IPS-11a (cell line): ENCODE data around the gene SAPCD2.

Experiments used
- H3K4me3 ChIP-seq: one replicate; pipeline ENCODE4 v1.5.1; 2013; ENCODE audit warnings: low read depth, low read length, control low read depth

Gene SAPCD2

DNA sequence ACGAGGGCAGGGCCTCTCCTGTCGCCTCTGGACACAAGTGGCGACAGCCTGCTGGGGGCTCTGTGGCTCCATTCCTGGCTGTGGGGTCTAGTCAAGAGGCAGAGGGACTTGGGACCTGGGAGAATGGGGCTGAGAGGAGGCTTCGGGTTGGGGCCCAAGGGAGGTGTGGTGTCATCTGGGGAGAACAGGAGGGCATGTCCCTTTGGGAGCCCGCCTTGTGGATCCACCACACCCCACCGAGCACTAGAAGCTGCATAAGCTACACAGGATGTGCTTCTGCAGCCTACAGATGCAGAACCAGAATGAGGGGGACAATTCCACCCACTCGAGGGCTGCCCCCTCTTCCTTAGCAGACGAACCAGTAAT lies 12.6 kb upstream of the SAPCD2 start:
- H3K4me3 ChIP-seq: no peak overlapping the region

DNA sequence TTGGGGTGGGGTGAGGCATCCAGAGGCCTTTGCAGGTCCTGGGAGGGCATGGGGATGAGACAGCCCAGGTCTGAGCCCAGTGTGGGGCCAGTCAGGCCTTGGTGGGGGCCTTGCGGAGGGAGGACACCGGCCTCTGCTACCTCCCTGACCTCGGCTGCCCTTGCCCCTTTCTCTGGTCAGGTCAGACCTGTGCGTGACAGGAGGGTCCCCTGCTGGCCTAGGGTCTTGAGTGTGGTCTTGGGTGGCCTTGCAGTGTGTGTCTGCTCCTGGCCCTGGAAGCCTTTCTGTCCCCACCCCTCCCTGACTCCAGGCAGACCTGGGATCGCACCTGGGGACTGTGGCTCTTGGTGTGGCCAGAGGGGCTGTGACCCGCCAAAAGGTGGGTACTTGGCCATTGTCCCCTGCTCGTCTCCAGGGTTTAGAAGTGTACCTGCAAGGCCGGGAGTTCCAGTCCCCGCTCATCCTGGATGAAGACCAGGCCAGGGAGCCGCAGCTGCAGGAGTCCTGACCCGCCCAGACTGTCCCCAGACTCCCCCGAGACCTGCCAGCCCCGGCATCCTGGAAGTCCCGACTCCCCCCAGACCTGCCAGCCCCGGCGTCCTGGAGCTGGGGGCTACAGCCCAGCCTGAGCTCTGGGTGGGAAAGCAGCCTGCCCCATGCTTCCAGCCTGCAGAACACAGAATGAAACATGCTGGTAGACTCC lies 12.0 kb upstream of the SAPCD2 start:
- no peak overlapping the region for H3K4me3 ChIP-seq

DNA sequence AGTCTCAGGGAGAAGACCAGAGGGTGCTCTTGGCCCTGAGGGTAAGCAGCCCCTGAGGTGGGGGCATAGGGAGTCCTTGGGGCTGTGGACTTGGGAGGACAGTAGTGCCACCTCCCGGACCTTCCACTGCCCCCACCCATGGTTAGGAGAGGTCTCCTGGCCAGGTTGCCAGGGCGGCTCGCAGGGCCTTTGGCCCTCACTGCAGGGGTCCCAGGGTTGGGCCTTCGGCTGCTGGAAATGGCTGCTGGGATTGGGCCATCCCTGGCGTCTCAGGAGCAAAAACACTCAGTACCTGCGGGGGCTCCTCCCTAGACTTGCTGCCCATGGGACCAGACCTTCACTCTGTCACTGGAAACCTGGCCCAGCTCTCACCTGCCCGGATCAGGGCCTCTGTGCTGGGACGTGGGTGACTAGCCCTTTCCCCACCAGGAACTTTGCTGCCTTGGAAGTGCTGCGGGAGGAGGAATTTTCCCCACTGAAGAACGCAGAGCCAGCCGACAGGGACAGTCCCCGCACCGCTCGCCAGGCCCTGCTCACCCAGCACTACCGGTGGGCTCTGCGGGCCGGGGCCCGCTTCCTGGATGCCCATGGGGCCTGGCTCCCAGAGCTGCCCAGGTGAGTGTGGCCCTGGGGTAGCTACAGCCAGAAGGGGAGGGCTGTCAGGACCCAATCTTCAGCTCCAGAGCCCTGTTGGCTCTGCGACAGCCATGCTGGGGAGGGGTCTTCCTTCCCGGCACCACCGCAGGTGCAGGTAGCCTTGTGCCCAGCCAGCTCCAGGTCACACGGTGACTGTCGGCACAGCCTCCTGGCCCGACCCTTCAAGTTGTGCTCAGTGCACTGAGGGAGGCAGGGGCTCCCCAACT lies 10.1 kb upstream of the SAPCD2 start:
- H3K4me3 ChIP-seq: no peak overlapping the region

DNA sequence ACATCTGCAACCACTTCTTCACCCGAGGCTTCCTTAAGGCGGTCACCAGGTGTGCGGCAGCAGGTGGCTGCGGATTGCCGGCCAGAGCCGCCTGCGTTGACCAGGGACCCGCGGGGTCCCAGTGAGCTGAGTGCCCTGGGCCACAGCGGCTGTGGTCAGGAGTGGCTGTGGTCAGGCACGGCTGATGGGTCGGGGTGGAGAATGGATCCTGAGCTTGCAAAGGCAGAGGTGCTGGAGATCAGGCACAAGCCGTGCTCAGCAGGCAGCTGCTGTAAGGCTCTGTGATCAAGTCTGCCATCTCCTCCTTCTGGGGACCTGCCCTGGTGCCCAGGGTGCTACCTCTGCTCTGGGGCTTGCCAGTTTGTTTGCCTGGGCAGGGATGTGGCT lies 9.0 kb upstream of the SAPCD2 start:
- H3K4me3 ChIP-seq: no peak overlapping the region

DNA sequence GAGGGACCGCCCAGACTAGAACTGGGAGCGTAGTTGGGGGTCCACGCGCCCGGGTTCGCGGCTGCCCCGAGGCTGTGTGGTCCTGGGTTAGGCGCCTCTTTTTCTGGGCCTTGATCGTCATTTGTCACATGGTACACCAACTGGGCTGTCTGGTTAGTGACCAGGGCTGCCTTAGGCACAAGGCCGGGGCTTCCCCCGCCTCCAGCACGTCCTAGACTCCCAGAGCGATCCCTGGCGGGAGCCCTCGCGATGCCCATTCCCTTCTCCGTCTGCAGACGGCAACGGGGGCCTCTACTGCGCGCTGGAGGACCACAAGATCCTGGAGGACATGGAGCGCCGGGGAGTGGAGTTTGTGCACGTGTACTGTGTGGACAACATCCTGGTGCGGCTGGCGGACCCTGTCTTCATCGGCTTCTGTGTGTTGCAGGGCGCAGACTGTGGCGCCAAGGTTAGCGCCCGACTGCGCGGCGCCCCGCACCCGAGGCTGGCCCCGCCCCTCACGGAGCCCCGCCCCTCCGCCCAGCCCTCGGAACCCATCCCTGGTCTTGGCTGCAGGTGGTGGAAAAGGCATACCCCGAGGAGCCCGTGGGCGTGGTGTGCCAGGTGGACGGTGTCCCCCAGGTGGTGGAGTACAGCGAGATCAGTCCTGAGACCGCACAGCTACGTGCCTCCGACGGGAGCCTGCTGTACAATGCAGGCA lies 8.5 kb upstream of the SAPCD2 start:
- H3K4me3 ChIP-seq: no peak overlapping the region

DNA sequence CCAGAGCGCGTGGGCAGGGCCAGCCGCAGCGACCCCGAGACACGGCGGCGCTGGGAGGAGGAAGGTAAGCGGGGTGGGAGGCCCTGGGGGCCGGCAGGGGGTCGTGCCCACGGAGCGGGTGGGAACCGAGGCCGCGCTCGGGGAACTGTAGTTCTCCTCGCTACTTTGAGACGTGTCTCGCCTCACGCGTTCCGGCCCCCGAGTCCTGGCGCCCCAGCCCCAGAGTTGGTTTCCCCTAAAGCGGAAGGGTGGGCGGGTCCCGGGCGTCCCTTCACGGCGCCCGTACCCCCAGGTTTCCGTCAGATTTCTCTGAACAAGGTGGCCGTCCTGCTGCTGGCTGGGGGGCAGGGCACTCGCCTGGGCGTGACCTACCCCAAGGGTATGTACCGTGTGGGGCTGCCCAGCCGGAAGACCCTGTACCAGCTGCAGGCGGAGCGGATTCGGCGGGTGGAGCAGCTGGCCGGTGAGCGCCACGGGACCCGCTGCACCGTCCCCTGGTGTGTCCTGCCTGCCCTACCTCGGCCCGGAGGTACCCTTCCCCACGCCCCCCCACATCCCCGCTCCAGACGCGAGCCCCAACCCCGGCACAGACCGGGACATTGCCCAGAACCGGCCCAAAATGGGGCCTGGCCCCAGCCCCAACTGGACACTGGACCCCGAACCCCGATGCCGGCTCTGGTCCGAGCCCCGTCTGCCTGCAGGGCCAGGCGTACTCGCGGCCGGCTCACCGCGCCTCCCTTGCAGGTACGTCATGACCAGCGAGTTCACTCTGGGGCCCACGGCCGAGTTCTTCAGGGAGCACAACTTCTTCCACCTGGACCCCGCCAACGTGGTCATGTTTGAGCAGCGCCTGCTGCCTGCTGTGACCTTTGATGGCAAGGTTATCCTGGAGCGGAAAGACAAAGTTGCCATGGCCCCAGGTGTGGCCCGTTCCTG lies 7.7 kb upstream of the SAPCD2 start:
- H3K4me3 ChIP-seq: peak overlapping the region; percentile 42

DNA sequence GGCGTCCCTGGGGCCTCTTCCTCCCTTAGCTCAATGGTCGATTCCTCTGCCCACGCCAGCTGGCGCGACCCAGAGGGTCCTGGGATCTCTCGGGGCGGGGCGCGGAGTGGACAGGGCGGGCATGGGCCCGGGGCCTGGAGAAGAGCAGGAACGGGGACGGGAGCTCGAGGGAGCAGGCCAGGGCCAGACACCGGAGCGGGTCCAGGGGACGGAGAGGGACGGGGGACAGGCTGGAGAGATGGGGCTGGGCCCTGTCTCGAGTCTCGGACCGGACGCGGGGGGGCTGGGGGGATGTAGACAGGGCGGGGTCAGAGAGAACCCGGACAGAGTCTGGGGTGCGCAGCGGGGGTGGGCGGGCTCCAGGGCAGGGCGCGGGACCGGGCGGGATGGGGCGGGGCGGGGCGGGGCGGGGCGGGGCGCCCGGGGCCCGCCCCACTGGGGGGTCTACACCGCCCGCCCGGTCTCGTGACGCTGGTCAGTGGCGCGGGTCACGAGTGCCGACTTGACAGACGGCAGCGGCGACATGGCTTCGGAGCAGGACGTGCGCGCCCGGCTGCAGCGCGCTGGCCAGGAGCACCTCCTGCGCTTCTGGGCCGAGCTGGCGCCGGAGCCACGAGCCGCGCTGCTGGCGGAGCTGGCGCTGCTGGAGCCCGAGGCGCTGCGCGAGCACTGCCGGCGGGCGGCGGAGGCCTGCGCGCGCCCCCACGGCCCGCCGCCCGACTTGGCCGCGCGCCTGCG lies 6.8 kb upstream of the SAPCD2 start, which contains the start of gene UAP1L1:
TSS of gene UAP1L1 (plus strand) at position 508 of the 738 bp plus-strand sequence. CDS start at position 524, 16 bp downstream.
- peak within 1 kb of the TSS; percentile 42 for H3K4me3 ChIP-seq

DNA sequence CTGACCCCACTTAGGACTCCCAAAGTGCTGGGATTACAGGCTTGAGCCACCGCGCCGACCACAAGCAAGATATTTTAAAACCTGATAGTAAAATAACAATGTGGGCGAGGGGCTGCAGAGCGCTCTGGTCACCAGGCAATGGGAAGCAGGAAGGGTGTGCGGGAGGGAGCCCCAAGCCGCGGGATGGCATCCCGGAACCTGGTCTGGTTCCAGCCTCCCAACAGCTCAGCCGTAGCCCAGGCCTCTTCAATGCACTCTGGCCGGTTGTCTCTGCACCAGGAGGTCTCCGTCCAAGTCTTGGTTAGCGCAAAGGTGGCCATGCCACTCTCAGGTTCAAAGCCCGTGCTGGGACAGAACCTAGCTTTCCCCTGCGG lies 6.3 kb upstream of the SAPCD2 start:
- H3K4me3 ChIP-seq: peak overlapping the region; percentile 18

DNA sequence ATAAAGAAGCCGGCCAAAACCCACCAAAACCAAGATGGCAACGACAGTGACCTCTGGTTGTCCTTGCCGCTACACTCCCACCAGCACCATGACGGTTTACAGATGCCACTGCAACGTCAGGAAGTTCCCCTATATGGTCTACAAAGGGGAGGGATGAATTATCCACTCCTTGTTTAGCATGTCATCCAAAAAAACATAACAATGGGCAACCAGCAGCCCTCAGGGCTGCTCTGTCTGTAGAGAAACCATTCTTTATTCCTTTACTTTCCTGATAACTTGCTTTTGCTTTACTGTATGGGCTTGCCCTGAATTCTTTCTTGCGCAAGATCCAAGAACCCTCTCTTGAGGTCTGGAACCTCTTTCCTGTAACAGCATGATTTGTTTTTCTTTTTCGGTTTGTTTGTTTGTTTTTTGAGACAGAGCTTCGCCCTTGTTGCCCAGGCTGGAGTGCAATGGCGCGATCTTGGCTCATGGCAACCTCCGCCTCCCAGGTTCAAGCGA lies 5.0 kb upstream of the SAPCD2 start:
- no peak overlapping the region for H3K4me3 ChIP-seq

DNA sequence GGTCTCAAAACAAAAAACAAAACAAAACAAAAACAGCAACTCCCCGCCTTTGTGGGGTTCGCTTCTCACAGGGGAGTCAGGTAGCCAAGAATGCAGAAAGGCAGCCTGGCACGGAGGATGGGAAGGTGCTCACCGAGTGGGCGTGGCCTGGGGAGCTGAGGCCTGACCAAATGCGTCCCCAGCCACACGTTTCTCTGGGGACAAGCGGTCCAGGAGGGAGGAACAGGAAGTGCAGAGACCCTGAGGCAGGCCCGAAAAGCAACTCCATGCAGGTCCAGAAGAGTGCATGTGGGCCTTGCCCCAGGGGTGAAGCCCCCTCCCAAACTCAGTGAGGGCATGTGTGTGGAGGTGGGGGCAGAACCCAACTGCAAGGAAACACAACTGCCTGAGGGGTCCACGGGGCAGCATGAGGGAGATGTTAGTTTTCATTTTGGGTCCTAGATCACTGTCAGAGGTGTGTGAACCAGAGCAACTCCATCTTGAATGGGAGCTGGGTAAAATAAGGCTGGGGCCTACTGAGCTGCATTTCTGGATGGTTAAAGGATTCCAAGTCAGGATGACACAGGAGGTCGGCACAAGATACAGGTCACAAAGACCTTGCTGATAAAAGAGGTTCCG lies 4.4 kb upstream of the SAPCD2 start:
- H3K4me3 ChIP-seq: no peak overlapping the region

DNA sequence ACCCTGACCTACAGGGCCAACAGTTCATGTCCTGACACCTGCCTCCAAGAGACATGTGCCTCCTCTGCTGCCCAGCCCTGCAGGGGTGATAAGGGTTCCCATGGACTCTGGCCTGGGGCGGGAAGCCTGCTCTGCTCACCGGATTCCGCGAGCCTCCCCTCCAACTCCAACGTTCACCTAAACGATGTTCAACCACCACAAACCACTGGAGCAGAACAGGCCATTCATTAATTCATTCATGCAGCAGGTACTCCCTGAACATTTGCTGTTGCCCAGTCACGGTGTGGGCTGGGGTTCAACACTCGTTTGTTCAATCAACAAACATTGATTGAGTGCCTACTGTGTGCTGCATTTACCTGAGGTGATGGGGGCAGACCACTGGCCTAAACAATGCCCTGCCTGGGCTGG lies 3.6 kb upstream of the SAPCD2 start:
- H3K4me3 ChIP-seq: no peak overlapping the region

DNA sequence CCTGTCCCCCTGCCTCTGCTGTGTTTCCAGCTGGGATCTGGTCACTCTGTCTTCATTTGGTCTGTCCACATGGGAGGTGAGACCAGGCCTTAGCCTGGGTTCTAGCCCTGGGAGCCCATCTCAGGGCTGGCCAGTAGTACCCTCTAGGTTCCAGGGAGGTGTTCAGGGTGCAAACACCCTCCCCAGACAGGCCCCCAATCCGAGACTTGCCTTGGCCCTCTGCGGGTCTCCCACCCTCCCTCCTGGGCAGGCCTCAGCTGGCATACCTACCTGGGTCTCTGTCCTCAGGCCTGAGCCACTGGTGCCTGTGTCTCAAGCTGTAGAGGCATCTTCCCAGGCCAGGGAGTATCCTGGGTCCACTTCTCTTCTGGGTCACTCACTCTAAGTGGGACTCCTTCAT lies 925 bp upstream of the SAPCD2 start:
- no peak overlapping the region for H3K4me3 ChIP-seq

DNA sequence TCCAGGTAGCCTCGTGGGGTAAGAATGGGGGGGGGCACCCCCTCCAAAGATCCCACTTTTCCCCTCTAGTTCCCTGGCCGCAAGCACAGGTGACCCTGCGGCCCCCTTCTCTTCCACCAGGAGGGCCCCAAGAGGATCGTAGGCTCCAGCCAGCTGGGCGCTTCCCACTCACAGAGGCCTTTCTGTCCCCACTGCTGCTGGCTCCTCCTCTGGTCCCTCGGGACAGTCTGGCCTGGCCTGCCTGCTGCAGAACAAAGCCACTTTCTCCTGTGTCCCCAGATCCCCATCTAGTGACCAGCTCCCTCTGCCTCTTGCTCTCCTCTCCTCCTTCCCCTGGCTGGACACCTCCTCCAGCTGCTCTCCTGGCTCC lies 534 bp upstream of the SAPCD2 start:
- peak overlapping the region; percentile 4 for H3K4me3 ChIP-seq

DNA sequence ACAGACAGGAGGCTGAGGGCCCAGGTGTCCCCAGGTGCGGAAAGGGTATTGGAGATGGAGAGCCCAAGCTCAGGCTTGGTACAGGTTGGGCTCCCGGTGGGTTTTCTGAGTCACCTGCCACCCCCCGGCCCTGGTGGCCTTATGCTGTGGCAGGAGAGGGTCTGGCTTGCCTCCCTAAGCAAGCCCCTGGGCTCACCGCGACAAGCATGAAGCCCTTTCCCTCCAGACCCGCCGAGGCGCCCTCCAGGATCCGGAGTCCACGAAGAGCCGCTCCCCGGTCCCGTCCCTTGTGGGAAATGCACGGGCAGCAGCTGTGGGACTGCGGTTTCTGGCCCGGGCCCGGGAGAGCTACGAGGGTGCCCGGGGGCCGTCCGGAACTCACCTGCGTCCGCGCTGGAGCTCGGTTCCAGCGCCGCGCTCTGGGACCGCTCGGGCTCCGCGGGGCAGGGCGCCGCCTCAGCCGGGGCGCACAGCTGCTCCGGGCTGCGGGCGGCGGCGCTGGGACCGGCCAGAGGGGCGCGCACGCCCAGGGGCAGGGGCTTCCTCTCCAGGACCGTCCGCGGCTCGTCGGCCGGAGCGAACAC lies 757 bp downstream of the SAPCD2 start:
- H3K4me3 ChIP-seq: peak overlapping the region; percentile 56

DNA sequence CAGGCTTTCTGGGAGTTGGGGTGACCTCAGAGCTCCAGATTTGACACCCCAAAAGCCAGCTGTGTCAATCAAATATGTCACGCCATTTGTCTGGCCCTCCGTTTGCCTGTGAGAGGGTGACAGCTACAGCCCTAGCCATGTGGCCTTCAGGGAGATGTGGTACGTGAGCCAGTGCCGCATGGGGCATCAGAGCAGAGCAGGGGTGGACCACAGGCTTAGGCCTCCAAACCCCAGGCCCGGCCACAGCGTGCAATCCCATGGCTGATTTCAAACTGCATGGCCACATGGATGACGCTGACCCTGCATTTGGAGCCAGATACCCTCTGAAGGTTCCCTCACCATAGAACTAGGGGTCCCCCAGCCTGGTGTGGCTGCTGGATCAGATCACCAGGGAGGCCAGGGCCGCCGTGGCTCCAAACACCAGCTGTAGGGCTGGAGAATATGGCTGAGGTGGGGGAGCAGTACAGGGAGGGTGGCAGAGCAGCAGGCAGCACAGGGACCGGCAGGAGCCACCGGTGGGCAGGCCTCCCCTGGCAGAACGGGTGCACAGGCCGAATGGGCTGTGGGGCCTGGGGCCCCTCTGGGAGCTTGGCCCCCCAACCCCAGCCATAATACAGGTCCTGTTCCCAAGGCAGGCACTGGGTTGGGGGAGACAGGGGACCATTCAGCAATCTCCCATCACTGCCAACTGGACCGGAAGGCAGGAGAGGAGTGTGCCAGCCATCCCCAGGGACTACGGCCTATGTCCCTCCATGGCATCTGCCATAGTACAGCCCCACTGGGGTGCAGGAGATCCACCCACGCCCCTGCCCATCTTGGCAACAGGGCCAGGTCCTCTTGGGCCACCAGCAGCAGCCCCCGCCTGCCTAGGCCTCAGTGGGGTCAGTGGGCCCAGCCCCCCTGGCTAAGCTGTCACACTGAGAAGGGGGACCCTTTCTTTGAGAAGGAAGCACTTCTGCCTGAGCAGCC lies 1.5 kb downstream of the SAPCD2 start:
- peak overlapping the region; percentile 56 for H3K4me3 ChIP-seq

DNA sequence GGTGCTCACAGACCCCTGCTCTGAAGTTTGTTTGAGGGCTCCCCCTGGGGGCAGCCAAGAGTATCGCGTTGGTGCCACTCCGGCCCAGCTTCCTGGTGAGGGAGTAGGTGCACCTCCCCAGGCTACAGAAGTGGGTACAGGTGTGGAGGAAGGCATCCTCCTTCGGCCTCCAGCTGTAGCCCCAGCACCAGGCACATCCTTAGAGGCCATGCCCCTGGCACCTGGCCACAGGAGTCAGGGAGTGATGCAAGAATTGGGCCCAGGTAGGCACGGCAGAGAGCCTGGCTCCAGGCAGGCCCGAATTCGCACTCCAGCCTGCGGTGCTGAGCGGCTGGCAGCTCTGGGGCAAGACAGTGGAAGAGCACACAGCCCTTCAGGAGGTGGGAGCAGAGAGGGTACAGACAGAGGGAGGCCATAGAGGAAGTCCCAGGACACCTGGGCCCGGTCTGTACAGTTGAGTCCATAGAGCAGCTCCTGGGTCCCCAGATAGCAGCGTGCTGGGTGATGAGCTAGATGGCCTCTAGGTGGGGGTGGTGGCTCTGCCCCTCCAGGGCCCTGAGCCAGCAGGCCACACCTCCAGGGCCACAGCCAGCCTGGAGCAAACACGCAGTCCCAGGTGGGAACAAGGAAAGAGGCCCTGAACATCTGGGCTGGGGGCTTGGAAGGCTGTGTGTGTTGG lies 2.4 kb downstream of the SAPCD2 start:
- H3K4me3 ChIP-seq: no peak overlapping the region

DNA sequence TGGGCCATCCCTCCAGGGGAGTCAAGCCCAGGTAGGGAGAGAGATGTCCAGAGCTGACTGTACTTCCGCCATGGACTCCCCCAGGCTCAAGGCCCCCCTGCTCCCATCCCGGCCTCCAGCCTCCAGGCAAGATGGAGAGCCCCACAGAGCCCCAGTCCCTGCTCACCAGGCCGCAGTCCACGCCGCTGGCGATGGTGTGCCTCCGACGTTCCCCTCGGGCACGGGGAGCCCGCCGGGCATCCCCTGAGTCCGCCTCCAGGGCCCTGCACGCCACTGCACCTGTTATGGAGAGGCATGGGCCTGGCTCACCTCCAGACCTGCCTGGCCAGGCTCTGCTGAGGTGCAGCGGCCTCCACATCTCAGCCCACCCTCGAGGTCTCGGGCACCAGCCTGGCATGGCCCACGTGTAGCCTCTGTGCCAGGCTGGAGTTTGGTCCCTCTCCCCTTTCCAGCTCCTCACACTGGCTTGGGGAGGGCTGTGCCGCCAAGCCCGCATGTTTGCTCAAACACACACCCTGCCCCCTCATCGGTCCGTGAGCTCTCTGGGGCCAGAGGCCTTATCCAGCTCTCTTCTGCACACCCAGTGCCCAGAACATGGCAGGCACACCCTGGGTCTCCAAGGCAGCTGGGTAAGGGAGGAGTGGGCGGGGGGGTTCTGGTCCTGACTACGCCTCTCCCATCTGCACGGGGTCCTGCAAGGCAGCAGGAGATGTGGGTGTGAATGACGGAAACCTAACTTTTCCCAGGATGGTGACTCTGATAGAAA lies 4.1 kb downstream of the SAPCD2 start:
- H3K4me3 ChIP-seq: no peak overlapping the region
